ENCODE measurements around the gene FAM216B. TPM values are rescaled to one million over a fixed set of nuclear protein-coding genes. Genes with fewer than 3 reads are reported as not detected.
A peak's percentile ranks its signal among the peaks of the same experiment; 100 is the strongest.

Gene FAM216B
- total RNA-seq, 4 donors from 2014 or later = 0.83 TPM; not detected in 3

GRCh38 chr13:42836930-42837690, 55.7 kb downstream of the FAM216B start:
- Histone ChIP-seq H3K4me1 (peaks cover 0 to 7% (median 0%) of the 10 kb centered on the region in 4 donors), H3K9me3 (no peaks in the 10 kb centered on the region), H3K27me3 (no peaks in the 10 kb centered on the region), H3K27ac (no peak overlapping the region), H3K36me3 (no peaks in the 10 kb centered on the region), H3K4me3 (no peak overlapping the region)
- no peak for DNase-seq
- peak in 3 of 6 experiments; percentile 33 to 43 (median 39) for TF ChIP-seq CTCF (IDR thresholded peaks at IDR 0.05)
- no peak for TF ChIP-seq POLR2A (IDR thresholded peaks at IDR 0.05)

Other genes starting within 250 kb of the FAM216B start
- gene TNFSF11, start 207.4 kb upstream of the FAM216B start, total RNA-seq = 1 to 10 TPM in 1 of 4 donors, under 1 TPM in 1, not detected in 2; 0.76 to 5.8 TPM
- 10 to 100 TPM in 3 of 4 donors, 1 to 10 TPM in 1; 8.8 to 45.4 (median 22.1) TPM for gene EPSTI1, start 210.7 kb downstream of the FAM216B start, total RNA-seq
- gene DNAJC15, start 242.0 kb downstream of the FAM216B start, total RNA-seq = 10 to 100 TPM in 2 of 4 donors, 1 to 10 TPM in 2; 5.8 to 27.5 (median 11.9) TPM

All from Peyer's patch (tissue), 4 donors.